AG10803 (cell line): Measurements from ENCODE around the gene TRABD2A.

ENCODE experiments used
- DNase-seq: peaks from one replicate; pipeline ENCODE4 v3.0.0; 2010; ENCODE audit warnings: low read depth
- H3K4me3 ChIP-seq: 2 replicates; pipeline ENCODE4 v1.5.1; 2011; ENCODE audit warnings: mild to moderate bottlenecking, low read length, control low read depth
- CTCF ChIP-seq: conservative IDR thresholded peaks from 2 replicates; pipeline ENCODE4 v1.5.1; 2011; ENCODE audit warnings: mild to moderate bottlenecking, low read length, control low read depth, inconsistent platforms

Gene TRABD2A

DNA sequence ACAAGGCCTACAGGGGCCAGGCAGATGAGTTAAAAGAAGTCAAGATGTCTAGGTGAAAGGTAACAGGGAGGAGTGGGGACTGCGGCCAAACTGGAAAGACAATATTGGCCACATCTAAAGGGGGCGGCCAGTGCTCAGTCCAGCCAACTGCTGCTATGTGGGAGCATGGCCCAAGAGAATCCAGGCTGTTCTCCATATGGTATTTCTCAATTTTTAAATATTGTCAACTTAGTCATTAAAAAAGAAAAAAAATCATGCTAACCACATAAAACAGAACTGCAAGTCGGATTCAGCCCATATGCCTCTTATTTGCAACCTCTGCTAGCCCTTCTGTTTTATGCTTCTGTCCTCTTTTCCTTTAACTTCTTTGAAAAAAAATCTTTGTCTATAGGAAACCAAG is 14.8 kb downstream of the TRABD2A start:
- peak; percentile 89 for DNase-seq
- no peak for TF ChIP-seq CTCF
- no peak overlapping the region for H3K4me3 ChIP-seq

DNA sequence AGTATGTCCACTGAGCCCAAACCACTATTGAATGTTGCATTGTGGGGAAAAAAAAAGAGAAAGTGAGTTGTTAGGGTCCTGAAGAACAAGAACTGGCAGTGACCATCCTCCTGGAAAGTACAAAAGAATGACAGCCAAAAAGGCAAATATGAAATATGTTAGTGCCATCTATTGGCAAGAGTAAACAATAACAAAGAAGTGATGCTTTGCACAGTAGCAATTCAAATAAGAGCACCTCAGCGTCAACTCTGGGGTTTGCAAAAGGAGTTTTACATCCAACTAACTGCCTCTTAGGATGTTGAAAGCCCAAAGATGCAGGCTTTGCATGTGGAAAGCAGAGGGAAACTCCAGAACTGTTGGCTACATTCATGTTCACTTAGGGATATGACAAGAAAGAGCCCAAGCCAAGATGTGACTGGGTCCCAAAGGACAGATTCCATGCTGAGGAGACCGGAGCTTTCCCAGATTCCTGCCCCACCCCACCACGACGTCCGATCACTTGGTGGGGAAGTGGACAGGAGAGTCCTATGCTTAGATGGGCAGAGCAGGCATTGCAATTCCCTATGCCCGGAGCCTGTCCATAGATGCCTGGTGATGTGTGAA is 15.6 kb downstream of the TRABD2A start:
- no peak overlapping the region for H3K4me3 ChIP-seq
- peak; percentile 57 for DNase-seq
- peak; percentile 29 for TF ChIP-seq CTCF

DNA sequence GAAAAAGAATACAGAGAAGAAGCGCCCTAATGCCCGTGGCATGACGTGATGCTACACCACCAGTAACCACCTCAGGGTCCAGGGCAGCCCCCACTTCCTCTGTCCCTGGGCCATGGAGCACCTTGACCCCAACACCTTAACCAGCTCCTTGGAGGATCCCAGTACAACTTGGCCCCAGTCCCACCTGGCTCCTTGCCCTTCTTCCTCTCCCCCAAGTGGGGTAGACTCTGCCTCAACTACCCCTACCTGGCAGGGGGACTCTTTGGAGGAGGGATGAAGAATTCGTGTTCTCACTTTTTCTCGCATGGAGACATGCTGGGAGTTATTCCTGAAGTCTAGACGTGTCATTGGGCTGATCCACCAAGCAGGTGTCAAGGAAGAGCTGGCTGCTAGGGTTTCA is 18.9 kb downstream of the TRABD2A start:
- DNase-seq = no peak
- TF ChIP-seq CTCF = no peak
- H3K4me3 ChIP-seq = no peak overlapping the region

DNA sequence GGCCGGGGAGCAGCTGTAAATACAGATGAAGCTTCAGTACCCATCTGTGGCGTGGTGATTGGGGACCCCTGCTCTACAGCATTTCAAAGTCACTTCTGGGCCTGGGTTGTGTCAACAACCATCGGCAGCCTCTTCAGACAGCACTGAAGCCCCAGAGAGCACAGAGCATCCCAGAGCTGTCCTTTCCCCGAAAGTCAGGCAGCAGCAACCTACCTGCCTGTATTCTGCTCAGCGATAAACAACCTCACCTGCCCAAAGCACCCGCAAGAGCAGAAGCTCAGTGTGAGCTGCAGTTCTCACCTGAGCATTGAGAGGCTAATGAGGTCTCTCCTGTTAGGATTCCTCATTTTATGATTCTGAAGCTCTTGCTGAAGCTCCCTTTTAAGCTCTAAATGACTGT is 19.3 kb downstream of the TRABD2A start:
- TF ChIP-seq CTCF = no peak
- no peak for DNase-seq
- H3K4me3 ChIP-seq = no peak overlapping the region

DNA sequence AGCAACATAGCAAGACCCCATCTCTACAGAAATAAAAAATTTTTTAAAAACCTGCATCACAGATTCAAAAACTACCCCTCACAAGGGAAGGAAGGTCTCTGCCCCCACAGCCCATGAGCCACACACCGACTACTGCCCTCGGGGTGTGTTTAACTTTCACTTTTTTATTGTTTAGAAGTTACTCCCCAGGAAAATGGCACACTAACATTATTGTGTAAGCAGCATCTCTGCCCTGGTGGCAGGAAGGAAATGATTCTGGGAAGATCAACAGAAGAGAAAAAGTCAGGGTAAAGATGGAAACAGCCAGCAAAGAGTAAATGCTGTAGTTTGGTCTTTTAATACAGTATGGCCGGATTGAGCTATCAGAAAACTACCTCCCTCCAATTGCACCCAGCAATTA is 21.9 kb downstream of the TRABD2A start:
- TF ChIP-seq CTCF = no peak
- no peak overlapping the region for H3K4me3 ChIP-seq
- DNase-seq = no peak

DNA sequence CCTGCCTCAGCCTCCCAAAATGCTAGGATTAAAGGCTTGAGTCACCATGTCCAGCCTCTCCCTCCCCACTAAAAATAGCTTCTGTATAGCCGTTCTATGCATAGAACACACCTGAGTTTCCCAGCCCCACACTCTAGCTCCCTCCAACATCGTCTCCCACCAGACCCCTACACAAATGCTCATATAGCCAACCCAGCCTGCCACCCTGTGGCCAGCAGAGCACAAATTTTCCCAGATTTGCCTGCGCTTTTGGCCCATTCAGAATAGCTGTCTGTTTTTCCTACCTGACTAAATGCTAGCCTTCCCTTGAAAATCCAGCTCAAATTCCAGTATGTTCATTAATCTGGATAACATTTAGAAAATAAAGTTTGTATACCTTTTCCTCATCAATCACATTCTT is 22.8 kb downstream of the TRABD2A start:
- no peak for DNase-seq
- no peak overlapping the region for H3K4me3 ChIP-seq
- TF ChIP-seq CTCF = peak; percentile 37

DNA sequence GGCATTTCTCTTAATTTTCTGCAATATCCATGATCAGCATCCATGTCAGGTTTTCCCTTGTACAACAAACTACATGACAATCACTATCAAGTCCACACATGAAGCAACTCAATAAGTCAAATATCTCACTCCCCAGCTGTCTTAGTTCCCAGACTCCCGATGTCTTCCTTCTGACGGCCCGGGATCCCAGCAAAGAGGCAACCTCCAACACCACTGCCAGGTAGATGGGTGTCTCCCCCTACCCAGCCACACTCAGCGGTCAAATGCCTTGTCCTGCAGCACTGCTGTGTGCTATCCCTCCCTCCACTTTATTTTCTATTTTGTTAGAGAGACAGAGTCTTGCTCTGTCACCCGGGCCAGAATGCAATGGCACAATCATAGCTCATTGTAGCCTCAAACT is 23.3 kb downstream of the TRABD2A start:
- no peak for TF ChIP-seq CTCF
- no peak for DNase-seq
- no peak overlapping the region for H3K4me3 ChIP-seq
